Measurements from ENCODE around the gene GPR153. TPM values are rescaled to one million over a fixed set of nuclear protein-coding genes. Genes with fewer than 3 reads are reported as not detected.
"Not testable (repeated sequence)": the region's sequence is repeated elsewhere in the genome, so short reads cannot be mapped to it uniquely, and the experiment has no call there.

The GPR153 gene
- total and polyA plus RNA-seq, 2 of the 13 experiments (the other 11 are each of a cell fraction or from before 2014, with no cell fraction given) = 0.22 to 0.31 TPM

DNA sequence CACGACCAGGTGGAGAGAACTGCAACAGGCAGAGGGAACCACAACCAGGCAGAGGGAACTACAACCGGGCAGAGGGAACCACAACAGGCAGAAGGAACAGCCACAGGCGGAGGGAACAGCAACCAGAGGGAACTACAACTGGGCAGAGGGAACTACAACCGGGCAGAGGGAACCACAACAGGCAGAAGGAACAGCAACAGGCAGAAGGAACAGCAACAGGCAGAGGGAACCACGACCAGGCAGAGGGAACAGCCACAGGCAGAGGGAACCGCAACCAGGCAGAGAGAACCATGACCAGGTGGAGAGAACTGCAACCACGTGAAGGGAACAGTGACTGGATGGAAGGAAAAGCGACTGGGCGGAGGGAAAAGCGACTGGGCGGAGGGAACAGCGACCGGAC, 47.6 kb upstream of the GPR153 start:
- 94% methylated on average over 13 of the region's 13 CpGs for WGBS (ENCODE audit: low lambda C conversion rate)
- no TSS peak for BruUV-seq (replicated peaks)

DNA sequence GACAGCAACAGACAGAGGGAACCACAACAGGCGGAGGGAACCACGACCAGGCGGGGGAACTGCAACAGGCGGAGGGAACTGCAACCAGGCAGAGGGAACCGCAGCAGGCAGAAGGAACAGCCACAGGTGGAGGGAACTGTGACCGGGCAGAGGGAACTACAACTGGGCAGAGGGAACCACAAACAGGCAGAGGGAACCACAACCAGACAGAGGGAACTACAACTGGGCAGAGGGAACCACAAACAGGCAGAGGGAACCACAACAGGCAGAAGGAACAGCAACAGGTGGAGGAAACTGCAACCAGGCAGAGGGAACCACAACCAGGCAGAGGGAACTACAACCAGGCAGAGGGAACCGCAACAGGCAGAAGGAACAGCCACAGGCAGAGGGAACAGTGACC, 46.8 kb upstream of the GPR153 start:
- H4K20me1 ChIP-seq (ENCODE audit: insufficient read depth, low read length); H3K4me3 ChIP-seq (replicated peaks in 1 of 3; ENCODE audit: insufficient read depth in 1 of 3, low read depth in 2 of 3, low read length in 3 of 3); in situ Hi-C loops (cut with HindIII; ENCODE audit: extremely low pct_ligation_motif_present, low pct_unique_long_range_greater_than_20kb); H2AFZ ChIP-seq (ENCODE audit: low read length); intact Hi-C loops (cut with micrococcal nuclease; ENCODE audit: unreplicated experiment); POLR2A ChIA-PET; FAIRE-seq; DNase-seq (ENCODE audit: low spot score); H3K79me2 ChIP-seq (ENCODE audit: insufficient read depth, low read length); H3K27me3 ChIP-seq (ENCODE audit: control insufficient read depth in 1 of 2, insufficient read depth in 2 of 2, low read length in 2 of 2); H3K9me3 ChIP-seq (ENCODE audit: low read length); H3K36me3 ChIP-seq (replicated peaks in 1 of 2; ENCODE audit: control insufficient read depth in 1 of 2, insufficient read depth in 2 of 2, low read length in 2 of 2); H3K4me1 ChIP-seq (ENCODE audit: insufficient read depth, low read length); H3K27ac ChIP-seq (ENCODE audit: extremely low read length, insufficient read depth, low read length); CTCF ChIA-PET (ENCODE audit: low intra/inter-chr PET ratio, low total read pairs); H3K4me2 ChIP-seq (ENCODE audit: low read depth, low read length); H3K9ac ChIP-seq (ENCODE audit: insufficient read depth, low read depth, low read length); ATAC-seq; BruUV-seq (replicated peaks): not testable (repeated sequence)
- WGBS (ENCODE audit: low lambda C conversion rate) = over 99% methylated on average over 7 of the region's 7 CpGs

More for the DNA sequence above, 47.6 kb upstream of the GPR153 start:
- Histone ChIP-seq H3K9ac (ENCODE audit: insufficient read depth, low read depth, low read length) (no peak overlapping the region), H4K20me1 (ENCODE audit: insufficient read depth, low read length) (no peaks in the 10 kb centered on the region), H3K4me1 (ENCODE audit: insufficient read depth, low read length) (no peaks in the 10 kb centered on the region), H3K27me3 (ENCODE audit: control insufficient read depth in 1 of 2, insufficient read depth in 2 of 2, low read length in 2 of 2) (no peaks in the 10 kb centered on the region), H3K4me3 (replicated peaks in 1 of 3; ENCODE audit: insufficient read depth in 1 of 3, low read depth in 2 of 3, low read length in 3 of 3) (no peak overlapping the region), H3K27ac (ENCODE audit: extremely low read length, insufficient read depth, low read length) (no peak overlapping the region), H2AFZ (ENCODE audit: low read length) (no peak overlapping the region), H3K4me2 (ENCODE audit: low read depth, low read length) (no peak overlapping the region), H3K9me3 (ENCODE audit: low read length) (no peaks in the 10 kb centered on the region), H3K36me3 (replicated peaks in 1 of 2; ENCODE audit: control insufficient read depth in 1 of 2, insufficient read depth in 2 of 2, low read length in 2 of 2) (peaks cover 2 to 7% of the 10 kb centered on the region in 2 experiments; a peak in 1 of 5 replicates), H3K79me2 (ENCODE audit: insufficient read depth, low read length) (no peaks in the 10 kb centered on the region)
- FAIRE-seq (no peak), ATAC-seq (no peak), DNase-seq (ENCODE audit: low spot score) (no peak)
- ChIA-PET POLR2A (no interaction called here), CTCF (ENCODE audit: low intra/inter-chr PET ratio, low total read pairs) (no interaction called here)
- intact Hi-C loops (cut with micrococcal nuclease; ENCODE audit: unreplicated experiment) = no loop called here
- in situ Hi-C loops (cut with HindIII; ENCODE audit: extremely low pct_ligation_motif_present, low pct_unique_long_range_greater_than_20kb) = no loop called here
- no peak for TF ChIP-seq NFIB (CRISPR knock-in tag; IDR thresholded peaks at IDR 0.05; ENCODE audit: borderline replicate concordance)
- no peak for TF ChIP-seq RNF2 (conservative IDR thresholded peaks at IDR 0.05; ENCODE audit: low read depth)
- TF ChIP-seq ZNF761 (CRISPR knock-in tag; conservative IDR thresholded peaks at IDR 0.05) = no peak
- TF ChIP-seq, protein P1, sequence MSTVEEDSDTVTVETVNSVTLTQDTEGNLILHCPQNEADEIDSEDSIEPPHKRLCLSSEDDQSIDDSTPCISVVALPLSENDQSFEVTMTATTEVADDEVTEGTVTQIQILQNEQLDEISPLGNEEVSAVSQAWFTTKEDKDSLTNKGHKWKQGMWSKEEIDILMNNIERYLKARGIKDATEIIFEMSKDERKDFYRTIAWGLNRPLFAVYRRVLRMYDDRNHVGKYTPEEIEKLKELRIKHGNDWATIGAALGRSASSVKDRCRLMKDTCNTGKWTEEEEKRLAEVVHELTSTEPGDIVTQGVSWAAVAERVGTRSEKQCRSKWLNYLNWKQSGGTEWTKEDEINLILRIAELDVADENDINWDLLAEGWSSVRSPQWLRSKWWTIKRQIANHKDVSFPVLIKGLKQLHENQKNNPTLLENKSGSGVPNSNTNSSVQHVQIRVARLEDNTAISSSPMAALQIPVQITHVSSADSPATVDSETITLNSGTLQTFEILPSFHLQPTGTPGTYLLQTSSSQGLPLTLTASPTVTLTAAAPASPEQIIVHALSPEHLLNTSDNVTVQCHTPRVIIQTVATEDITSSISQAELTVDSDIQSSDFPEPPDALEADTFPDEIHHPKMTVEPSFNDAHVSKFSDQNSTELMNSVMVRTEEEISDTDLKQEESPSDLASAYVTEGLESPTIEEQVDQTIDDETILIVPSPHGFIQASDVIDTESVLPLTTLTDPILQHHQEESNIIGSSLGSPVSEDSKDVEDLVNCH (CRISPR knock-in tag; IDR thresholded peaks at IDR 0.05) = no peak
- no peak for TF ChIP-seq MIER2 (CRISPR knock-in tag; IDR thresholded peaks at IDR 0.05)
- no peak for TF ChIP-seq PCBP2 (optimal IDR thresholded peaks at IDR 0.05; ENCODE audit: low read depth, low read length, poor library complexity, severe bottlenecking)
- no peak for TF ChIP-seq ZFP90 (CRISPR knock-in tag; IDR thresholded peaks at IDR 0.05; ENCODE audit: borderline replicate concordance)
- no peak for TF ChIP-seq ZFAT (CRISPR knock-in tag; conservative IDR thresholded peaks at IDR 0.05)
- TF ChIP-seq CHD2 (IDR thresholded peaks at IDR 0.05; ENCODE audit: low read depth, low read length) = no peak
- no peak for TF ChIP-seq TCF12 (IDR thresholded peaks at IDR 0.05)
- TF ChIP-seq TCF12 (CRISPR knock-in tag; IDR thresholded peaks at IDR 0.05) = no peak
- no peak for TF ChIP-seq ZNF335 (CRISPR knock-in tag; IDR thresholded peaks at IDR 0.05)
- no peak for TF ChIP-seq PAX8 (CRISPR knock-in tag; IDR thresholded peaks at IDR 0.05; ENCODE audit: borderline replicate concordance)

Data from HepG2 (cell line).